ENCODE results near the gene CBX2. TPM values are rescaled to one million over a fixed set of nuclear protein-coding genes. Genes with fewer than 3 reads are reported as not detected.

The CBX2 gene
- polyA plus RNA-seq, 3 donors, result 20.3 to 21.3 (median 20.9) TPM

DNA sequence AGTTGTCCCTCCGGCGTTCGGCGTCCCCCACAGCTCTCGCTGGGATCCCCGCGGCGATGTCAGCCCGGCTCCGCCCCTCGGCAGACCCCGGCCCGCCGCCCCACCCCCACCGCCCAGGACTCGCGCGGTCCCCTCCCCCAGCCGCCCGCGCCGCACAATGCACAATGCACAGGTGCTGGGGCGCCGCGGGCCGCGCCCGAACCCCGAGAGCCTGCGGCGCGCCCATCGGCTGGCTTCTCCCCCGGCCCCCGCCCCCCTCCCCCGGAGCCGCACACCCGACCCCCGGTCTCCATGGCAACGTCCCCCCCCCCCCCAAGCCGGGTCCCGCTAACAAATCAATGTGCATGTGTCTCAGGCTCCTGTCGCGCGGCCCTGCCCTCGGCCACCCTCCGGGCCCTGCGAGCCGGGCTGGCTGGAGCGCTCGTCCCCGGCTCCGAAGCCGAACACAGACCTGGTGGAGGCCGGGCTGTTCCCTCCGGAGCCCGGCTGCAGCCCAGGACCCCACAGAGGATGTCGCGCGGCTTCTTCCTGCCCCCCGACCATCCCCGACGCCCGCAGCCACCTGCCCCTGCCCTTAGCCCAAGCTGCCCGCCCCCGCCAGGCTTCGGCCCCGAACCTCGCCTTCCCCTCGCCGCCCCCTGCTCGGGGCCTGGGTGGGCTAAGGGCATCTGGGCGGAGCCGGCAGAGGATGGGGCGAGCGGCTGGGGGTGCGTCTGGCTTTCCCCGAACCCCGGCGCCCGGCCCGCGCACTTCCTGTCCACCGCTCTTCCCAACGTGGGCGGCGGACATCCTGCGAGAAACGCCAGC lies 19.7 kb downstream of the CBX2 start:
- no peak for DNase-seq (ENCODE audit: low read depth in 3 of 3, low spot score in 2 of 3)

DNA sequence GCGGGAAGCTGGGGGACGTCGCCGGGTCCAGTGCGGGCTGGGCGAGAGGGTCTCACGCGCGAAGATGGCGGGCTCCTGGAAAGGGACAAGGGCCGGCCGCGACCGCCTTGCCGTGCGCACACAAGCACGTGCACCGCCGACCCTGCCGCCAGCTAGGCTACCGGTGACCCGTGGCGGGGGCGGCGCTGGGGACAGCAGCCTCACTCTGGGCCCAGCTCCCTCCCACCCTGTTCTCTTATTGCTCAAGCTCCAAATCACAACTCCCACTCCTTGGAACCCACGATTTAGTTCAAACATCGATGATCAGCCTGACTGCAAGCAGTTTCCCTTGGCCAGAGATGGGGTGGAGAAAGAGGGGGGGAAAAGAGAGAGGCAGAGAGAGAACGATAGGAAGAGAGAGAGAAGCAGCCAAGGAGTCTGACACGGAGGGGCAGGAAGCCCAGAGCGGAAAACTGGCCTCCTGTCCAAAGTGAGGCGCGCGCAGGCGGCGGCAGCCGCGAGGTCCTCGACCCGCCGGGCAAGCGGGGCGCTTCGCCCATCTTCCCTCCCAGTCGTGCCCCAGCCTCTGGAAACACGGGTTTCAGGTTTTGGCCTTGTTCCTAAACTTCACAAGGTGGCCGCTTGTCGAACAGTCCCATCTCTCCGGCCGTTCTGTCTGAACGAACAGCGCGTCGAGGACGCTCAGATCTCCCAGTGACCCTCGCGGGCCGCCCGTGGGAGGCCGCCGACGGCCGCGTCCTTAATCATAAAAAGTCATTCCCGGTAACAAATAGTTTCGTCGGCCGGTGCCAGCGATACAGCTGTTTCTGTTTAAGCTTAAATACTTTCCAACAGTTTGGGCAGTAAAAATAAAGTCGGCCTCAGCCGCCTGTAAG lies 20.6 kb downstream of the CBX2 start:
- no peak for DNase-seq (ENCODE audit: low read depth in 3 of 3, low spot score in 2 of 3)

DNA sequence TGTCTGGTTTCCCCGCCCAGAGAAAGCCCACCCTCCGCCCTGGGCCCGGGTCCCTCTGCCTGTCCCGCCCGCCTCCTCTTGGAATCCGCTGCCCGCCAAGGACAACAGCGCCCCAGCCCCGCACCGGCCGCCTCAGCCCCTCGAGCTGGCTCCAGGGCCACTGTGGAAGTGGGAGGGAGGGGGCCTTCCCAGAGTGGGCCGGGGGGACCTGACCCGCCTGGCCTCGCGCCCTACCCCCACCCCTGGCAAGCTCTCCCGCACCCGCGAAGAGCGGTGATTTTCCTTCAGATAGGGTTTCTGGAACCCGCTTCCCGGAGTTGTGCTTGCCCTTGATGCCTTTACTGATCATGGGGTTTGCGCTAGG lies 21.2 kb downstream of the CBX2 start:
- no peak for DNase-seq (ENCODE audit: low read depth in 3 of 3, low spot score in 2 of 3)

DNA sequence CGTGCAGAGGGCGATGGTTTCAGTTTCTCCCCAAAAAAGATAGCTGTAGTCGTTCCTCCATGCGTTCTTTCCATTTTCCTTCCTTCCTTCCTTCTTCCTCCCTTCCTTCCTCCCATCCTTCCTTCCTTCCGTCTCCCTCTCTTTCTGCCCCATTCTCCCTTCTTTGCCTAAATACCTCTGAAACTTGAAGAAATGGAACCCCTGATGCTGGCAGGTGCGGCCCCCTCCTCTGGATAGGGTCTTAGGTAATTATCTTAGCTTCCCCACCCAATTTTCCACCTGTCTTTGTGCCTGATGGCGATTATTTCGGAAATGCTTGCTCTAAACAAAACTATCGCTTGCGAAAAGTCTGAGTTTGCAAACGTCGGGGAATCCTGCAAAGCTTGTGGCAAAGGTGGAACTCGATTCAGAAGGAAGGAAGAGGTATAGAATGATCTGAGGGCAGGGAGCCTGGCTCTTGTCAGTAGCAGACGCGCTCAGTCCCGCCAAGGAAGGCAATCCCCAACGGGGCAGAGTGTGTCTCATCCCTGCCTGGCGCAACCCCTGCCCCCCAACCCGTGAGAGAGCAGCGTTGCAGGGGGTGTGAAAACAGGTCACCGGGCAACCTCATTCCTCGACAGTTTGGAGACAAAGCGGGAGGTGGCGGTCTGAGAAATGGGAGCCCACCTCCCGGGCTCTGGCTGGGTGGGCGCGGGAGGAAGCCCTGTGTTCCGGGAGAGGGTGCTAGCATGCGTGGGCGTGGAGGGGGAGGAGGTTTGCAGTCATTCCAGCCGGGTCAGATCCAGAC lies 21.8 kb downstream of the CBX2 start:
- no peak for DNase-seq (ENCODE audit: low read depth in 3 of 3, low spot score in 2 of 3)

DNA sequence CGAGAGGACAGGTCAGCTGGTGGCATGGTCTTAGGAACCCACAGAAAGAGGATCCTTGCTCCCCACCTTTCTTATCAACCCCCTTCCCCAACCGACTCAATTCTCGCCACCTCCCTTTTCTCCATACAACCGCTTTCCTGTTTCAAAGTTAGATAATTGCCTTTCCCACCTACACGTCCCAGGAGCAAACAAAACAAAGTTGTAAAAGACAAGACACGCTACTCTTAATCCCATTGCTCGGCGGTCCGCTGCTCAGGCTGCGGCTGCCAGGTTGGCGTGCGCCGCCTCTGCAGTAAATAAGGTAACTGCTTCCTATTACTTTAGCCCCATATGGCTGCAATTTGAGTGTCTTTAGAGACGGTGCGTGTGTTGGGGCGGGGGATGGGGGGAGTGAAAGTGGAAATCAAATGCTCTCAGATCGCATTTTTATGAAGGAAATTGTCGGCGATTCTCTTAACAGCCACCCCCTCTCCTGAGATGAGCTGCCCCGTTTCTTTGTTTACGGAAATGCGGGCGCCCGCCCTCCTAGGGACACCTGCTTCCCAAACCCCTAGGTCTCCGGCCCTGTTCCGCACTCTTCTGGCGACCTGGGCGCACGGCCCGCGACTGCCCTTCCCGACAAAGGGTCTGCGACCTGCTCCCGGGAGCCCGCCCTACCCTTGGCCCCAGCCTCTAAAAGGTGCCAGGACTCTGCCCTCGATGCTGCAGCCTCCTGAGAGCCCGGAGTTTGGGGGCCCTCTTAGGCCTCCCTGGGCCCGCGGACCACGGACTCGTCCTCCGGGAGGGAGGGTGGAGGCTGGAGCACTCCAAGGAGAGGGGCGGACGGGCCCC lies 22.6 kb downstream of the CBX2 start:
- no peak for DNase-seq (ENCODE audit: low read depth in 3 of 3, low spot score in 2 of 3)

DNA sequence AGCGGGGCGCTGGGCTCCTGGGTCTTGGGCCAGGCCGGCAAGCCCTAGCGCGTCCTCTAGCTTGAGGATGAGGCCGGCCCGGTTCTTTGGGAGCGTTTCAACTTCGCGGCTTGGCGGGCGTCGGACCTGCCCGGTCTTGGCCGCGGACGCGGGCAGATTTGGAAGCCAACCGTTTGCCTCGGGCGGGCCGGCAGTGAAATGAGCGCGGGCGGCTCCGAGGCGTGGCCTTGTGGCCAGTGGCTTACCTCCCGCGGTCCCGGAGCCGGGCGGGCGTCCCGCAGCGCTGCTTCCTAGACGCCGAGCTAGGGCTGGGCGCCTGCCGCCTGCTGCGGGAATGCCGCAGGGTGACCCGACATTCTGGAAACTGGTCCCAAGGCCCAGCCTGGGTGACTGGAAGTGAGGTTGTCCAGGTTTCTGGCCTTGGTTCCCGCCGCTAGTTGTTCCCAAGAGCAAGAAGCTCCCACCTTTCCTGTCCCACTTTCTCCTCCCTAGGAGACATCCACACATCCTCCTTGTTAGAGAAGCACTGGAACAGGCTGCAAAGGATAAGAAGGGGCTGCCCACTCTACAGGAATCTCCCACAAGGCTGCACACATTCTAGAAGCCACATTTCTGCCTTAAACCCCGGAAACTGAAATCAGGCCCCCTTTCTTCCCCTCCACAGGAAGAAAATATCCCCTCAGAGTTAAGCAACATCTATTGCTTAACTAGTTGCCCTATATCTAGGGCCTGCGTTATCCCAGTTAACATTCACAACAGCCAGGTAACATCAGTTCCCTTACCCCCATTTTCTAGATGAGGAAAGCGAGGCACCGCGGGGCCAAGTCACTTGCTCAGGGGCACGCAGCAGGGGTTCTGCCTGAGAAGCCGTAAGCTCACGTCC lies 23.4 kb downstream of the CBX2 start:
- DNase-seq (ENCODE audit: low read depth in 3 of 3, low spot score in 2 of 3), result no peak

DNA sequence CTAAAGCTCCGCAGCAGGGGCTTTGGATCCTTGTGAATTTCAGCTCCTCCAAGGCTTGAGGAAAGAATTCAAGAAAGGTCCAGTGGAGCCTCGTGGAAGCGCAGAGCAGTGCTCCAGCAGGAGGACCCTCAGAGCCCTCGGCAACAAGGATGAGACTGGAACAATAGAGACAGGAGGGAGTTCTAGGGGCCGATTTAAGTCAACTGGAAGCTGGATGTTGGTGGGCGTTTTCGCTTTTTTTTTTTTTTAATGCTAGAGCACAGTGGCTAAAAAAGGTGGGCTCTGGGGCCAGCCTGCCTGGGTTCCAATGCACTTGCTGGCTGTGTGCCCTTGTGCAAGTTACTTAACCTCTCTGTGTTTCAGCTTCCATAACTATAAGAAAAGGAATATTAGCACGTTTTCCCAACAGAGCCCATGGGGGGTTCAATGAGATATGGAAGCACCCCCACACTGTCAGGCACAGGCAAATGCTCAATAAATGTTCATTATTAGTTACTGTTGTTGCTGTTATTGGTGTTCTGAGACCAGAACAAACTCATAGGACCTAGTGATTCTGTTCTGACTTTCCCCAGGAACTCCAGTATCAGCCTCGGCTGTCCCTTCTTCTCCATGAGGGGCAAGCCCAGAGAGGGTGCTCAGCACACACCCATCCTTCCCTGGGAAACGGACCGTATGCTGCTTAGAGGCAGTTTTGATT lies 24.2 kb downstream of the CBX2 start:
- no peak for DNase-seq (ENCODE audit: low read depth in 3 of 3, low spot score in 2 of 3)

DNA sequence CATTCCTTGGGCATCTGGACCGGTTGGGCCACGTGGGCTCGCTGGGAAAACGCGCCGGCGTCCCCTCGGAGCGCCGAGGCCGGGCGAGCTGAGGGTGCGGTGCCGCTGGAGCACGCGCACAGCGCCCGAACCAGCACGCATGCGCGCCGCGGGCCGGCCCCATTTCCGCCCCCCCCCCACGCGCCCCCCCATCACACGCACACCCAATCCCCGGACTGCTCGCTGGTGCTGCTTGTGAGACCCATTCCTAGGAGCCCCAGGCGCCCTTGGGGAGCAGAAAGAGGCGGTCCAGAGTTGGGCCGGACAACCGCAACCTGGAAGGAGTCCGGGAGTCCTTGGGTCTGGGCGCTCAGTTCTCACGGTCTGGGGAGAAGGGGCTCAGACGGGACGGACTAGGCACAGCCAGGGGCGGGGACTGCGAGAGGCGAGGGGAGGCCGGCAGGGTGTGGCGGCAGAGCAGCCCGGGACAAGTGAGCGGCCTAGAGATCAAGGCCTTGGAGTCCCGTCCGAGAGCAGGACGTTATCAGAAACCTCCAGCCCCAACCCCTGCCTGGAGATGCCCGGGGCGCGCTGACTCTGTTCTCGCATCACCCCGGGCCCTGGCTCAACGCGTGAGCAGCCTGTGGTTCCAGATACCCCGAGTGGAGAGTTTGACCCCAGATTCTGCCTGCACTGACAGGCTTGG lies 24.9 kb downstream of the CBX2 start:
- no peak for DNase-seq (ENCODE audit: low read depth in 3 of 3, low spot score in 2 of 3)

DNA sequence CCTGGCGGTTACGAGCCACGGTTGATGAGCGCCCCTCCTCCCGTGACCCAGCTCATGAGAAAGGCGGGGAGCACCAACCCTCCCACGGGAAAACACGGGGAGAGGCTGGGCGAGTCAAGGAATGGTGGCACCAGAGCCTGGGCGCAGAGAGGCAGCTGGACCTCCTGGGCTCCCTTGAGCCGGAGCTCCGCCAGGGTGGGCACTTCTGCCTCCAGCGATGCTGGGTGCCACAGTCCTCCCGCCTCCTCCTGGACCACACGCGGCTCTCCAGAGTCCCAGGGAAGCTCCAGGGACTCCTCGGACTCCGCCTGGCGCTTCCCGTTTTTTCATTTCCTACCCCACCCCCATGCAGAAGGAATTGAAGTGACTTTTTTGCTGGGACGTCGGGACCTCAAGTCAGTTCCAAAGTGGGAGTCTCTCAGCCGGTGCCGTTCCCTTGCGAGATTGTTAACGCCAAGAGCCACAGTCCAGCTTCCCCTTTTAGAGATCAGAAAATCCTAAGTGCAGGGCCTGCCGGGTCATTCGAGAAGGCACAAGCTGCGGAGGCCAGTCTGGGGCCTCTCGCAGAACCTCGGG lies 25.6 kb downstream of the CBX2 start:
- no peak for DNase-seq (ENCODE audit: low read depth in 3 of 3, low spot score in 2 of 3)

DNA sequence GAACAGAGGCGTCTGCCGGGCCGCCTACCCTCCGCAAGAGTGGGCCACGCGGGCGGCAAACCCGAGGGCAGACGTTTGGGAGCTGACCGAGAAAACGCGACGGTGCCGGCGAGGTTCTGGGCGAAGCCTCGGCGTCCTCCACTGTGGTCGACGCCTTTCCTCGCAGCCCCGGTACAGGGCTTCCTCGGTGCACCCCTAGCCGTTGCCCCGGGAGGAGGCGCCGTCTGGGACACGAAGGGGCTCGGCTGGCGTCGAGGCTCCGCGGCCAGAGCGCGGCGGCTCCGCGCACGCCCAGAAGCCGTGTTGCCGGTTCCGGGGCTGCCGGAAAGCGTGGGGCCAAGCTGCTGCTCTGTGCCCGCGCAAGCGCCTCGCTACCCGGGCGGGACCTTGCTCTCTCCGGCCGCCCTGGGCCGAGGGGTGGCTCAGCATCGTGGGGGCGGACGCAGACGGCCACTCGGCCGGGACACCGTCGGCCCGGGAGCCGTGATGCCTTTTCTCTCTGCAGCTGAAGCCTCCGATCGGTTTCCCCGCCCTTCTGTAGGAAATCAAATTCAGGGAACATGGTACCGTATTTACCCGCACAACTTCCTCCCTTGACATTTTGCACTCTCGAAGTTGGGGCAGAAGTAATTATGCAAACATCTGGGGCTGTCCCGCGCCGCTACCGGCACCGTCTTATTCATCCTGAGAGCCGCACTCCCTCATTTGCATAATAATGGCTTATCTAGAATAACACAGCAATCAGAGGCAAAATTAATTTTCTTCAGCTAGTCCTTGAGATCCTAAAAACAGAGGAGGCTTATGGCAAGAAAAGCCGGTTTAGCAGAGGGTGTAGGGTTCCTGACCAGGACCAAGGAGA lies 26.3 kb downstream of the CBX2 start:
- DNase-seq (ENCODE audit: low read depth in 3 of 3, low spot score in 2 of 3), result no peak

DNA sequence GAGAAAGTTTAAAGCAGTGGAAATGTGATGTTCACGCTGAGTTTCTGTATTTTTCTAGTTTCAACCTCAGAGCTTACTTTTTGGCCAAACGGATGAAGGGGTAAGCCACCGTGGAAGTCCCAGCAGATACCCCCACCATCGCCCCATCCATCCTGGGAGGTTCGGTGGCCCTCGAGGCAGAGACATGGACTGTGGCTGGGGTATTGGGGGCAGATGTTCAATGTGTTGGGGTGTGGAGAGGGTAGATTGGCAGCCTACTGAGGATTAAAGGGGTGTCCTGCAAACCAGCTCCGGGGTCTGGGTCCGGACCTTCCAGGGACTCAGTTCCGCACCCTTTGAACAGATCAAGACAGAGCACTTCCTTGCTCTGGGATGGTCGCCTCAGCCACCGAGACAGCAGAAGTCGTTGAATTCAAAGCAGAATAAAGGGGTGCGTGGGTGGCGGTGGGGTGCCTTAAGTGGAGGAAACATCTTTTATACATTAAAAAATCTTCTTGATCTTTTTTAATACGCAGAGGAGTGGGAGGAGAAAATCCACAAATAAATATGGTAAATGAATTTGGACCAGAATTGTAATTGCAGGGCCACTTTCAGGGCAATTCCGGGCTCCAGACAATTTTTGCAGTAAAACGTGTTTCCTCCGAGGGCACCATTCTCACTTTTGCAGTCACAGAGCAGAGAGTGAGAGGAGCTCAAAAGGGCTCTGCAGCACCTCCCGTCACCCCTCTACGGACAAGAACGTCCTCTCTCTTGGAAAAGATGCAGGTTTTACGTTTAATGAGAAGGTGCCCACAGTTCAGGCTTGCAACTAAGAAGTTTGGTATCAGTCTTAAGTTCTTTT lies 27.1 kb downstream of the CBX2 start:
- DNase-seq (ENCODE audit: low read depth in 3 of 3, low spot score in 2 of 3), result no peak

DNA sequence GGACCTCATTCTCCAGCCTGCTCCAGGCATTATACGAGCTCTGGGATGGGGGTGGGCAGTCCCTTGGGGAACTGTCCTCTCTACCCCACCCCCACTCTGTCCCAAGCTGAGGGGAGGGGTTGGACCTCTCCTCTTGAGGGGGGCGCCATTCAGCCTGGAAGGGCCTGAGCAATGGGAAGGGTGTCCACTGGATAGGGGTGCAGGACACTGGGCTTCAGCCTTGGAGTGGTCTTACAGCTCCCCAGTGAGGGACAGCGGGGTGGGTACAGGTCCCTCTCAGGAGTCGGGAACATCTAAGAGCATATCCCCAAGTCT lies 28.5 kb downstream of the CBX2 start:
- no peak for DNase-seq (ENCODE audit: low read depth in 3 of 3, low spot score in 2 of 3)

DNA sequence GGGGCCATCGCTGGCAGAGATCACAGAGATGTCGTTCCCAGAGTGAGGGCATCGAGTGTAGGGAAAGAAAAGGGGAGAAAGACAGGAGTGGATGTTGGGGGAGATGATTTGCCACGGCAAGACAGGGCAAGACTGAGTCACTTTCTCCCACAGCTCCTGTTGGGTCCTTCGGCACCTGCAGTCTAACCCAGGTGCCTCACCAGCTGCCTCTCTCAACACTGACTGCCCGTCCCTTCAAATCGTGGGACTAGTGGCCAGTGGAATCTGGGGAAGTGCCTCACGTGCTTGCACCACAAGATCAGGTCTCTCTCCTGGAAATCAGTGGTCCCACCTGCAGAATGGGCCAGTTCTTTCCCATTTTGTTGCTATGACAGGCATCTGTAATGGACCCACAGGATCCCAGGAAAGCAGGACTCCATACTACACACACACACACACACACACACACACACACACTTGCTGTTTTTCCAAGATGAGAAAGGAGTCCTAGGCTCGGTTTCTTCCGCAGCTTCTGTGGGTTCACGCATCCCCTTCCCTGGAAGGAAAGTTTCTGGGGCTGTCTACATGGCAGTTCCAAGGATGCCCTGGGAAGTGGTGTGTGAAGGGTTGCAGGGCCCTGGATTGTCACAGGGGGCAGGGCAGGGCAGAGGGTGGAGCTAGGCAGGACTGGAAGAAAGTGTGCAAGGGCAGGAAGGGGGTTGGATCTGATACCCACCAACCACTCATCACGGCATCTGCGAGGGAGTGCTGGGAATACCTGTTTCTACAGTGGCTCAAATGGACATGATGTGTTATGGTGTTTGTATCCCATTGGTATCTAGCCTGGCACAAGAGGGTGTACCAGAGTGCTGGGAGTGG lies 29.1 kb downstream of the CBX2 start:
- no peak for DNase-seq (ENCODE audit: low read depth in 3 of 3, low spot score in 2 of 3)

DNA sequence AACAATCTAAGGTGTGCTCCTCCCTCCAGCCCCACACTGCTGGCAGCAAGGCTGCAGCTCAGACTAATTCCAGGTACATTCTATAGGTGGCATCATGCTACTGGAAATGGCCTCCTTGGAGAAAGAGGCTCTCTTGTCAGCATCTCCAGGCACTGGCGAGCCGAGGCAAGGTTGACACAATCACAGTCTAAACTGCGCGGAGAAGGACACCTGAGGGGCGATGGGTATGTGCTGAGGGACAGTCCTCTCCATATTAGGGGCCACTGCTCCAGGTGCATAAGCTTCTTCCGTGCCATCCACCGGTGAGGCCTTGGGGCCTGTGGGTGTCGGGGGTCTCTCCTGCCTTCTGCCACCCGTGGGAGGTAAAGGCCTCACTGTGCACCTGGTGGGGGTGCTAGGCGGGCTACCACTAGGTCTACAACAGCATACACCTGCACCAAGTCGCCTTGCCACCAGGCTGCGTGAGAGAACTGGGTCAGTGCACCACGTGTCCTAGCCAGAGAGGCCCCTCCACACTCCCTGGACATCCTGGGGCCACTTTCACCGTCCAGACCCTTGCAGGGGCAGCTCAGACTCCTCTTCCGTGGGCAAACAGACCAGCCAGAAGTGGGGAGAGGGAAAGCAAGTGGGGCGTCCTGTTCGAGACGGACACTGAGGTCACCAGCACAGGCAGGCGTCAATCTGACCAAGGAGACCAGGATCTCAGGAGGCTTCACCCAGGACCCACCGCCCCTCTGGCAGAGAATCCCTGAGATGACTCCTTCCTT lies 31.0 kb downstream of the CBX2 start:
- no peak for DNase-seq (ENCODE audit: low read depth in 3 of 3, low spot score in 2 of 3)
